M059J (cell line): ENCODE results near the gene CDH16. TPM values are rescaled to one million over a fixed set of nuclear protein-coding genes. Genes with fewer than 3 reads are reported as not detected.

ENCODE experiments used
- DNase-seq: peaks from one replicate; pipeline ENCODE4 v3.0.0-alpha.2; 2012; ENCODE audit warnings: low read depth
- total RNA-seq: library from RNA; depleted of rRNA; stranded (reverse); fragments of >200 nt; shearing (Covaris generic); gene quantifications from 2 replicates; pipeline ENCODE4 v1.2.3, GENCODE V29; 2014

CDH16 gene
- total RNA-seq, 1 experiment from 2014 or later = not detected

DNA sequence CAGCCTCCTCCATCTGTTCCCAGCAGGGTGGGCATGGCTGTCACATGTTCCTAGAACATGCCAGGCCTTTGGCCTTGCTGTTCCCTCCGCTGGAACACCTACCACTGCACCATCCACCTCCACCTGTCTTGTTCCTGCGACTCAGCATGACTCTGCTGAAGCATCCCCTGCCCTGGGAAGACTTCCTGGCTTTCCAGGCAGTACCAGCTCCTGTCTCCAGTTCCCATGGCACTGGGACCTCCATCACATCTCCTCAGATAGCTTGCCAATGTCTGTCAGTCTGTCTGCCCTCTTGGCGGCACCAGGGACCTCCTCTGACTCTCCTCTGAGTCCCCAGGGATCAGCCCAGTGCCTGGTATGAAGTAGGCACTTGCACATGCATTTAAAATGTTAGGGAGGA lies 22.7 kb downstream of the CDH16 start:
- DNase-seq = no peak

DNA sequence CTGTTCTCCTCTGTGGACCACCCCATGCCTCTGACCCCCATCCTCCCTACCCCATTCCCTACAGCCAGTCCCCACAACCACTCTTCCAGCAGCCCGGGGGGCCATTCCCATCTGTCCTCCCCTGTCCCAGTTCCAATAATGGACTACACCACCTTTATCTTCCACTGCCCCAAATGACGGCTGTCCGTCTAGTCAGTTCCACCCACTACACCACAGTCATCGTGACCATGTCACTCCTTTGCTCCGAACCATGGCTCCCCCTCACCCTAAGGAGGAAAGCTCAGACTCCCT lies 23.1 kb downstream of the CDH16 start:
- DNase-seq = no peak

DNA sequence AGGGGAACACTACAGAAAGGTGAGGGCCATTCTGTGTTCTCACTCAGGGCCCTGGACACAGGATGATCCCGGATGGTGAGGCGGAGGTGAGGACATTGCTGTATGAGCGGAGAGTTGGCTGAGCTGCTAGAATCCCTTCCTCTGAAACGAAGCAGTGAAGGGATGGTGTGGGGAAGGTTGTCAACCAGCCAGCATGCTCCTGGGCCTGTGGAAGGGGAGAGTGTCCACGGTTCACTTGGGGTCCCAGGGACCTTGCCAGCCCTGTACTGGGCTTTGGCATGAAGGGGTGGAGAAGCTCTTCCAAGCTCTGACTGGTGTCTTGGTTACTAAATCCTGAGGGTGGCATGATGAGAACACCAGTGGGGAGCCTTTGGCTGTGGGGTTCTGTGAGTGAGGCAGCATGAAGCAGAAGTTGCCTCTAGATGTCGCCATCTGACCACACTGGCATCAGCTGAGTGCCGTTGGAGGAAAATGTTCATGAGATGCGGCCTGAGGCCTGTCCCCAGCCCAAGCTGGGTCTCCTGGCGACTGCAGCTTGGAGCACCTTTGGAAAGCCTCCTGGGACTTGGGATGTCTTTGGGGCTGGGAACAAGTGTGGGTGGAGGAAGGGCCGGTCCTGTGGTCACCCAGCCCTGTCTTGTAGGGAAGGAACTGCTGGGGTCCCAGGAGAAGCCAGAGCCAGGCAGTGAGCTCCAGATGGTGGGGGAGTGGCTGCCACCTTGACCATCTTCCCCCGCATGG lies 23.6 kb downstream of the CDH16 start:
- peak; percentile 82 for DNase-seq

DNA sequence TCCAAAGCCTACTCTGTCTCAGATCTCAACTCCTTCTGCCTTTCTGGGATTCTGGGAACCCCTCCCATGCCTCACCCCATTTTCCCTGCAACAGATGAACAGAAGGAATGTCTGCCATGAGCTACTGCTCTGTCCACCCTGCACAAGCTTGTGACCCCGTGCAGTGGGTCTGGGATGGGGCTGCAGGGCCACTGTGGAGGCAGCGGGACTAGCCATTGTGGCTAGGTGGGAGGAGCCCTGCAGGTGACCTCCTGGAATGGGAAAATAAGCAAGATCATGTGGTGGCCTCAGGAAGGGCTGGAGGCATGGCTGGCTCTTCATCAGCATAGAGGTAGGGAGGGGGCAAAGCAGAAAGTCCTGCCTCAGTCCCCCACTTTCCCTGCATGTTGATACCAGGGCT lies 24.6 kb downstream of the CDH16 start:
- DNase-seq = no peak

DNA sequence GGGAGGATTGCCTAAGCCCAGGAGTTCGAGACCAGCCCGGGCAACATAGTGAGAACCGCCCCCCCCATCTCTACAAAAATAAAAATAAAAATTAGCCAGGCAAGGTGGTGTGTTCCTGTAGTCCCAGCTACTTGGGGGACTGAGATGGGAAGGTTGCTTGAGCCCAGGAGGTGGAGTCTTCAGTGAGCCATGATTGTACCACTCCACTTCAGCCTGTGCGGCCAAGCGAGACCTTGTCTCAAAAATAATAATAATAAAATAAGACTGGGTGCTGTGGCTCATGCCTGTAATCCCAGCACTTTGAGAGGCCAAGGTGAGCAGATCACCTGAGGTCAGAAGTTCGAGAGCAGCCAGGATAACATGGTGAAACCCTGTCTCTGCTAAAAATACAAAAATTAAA lies 26.9 kb downstream of the CDH16 start:
- no peak for DNase-seq

- DNase-seq = no peak
Measured at GRCh38 chr16:66891360-66891759, 27.3 kb downstream of the CDH16 start.

DNA sequence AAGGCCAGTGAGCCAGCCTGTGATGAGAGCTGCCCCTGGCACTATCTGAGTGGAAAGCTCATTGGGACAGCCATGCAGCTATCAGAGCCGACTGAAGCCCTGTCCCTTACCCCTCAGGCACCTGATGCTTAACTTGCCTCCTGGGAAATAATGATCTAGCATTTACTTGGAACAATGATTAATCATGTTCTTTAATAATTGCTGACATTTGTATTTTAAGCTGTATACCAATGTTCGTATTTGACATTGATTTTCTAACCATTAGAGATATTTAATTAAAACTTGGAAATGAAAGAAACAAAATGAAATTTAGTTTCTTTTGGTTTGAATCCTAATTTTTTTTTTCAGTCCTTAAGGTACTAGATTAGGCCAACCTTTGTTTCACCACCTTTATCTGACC lies 27.9 kb downstream of the CDH16 start:
- no peak for DNase-seq

DNA sequence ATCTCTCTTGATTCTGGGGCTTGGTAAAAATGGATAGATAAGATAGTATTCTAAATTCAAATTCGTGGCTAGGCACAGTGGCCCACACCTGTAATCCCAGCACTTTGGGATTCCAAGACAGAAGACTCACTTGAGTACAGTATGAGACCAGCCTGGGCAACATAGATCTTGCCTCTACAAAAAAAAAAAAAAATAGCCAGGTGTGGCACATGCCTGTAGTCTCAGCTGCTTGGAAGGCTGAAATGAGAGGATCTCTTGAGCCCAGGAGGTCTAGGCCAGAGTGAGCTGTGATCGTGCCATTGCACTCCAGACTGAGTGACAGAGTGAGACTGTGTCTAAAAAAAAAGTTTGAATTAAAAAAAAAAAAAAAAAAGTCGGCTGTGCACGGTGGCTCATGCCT lies 29.1 kb downstream of the CDH16 start:
- no peak for DNase-seq

DNA sequence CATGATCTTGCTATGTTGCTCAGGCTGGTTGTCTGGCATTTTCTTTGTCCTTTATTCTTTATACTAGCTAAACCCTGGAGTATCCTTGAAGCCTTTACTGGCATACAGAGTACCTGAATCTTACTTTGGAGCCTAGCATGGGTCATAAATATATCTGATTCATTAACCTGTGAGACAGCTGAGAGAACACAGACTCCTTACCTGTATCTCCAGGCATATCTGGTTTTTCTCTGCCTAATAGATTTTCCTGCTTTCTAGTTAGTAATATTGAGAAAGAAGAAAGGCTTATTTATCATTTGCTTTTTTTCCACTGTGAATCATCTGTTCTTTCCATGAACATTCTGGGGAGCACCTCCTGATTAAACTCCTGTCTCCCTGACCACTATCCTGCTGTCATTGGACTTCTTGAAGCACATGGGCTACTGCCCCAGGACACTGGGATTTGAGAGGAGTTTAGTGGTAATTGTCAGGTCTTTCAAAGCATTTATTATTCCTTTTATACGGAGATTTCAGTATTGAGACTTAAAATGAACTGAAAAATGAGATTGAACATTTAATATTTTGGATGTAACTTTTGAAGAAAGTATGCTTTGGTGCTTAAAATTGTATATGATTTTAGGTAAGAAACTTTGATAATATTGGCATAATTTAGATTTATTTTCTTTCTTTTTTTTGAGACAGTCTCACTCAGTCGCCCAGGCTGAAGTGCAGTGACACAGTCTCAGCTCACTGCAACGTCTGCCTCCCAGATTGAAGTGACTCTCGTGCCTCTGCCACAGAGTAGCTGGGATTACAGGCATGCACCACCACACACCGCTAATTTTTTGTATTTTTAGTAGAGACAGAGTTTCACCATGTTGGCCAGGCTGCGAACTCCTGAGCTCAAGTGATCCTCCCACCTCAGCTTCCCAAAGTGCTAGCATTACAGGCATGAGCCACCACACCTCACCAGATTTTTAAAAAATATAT lies 29.8 kb downstream of the CDH16 start:
- no peak for DNase-seq

DNA sequence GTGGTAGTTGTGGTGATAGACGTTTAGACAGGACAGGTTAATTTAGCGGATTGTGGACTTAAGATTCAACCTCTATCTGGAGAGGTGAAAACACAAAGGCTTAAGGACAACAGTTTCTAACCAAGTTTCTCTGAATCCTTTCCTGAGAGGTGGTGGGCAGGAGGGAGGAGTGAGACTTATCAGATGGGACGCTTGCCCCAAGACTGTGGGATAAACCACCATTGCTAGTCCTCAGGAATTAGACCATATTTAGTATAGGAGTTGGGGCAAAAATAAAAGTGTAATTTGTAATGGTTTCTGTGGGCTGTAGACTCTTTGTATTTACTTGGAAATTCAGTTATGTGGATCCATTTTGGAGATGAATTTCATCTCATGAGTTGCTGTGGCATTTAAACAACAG lies 31.8 kb downstream of the CDH16 start:
- peak; percentile 69 for DNase-seq

- DNase-seq = peak; percentile 43
Measured at GRCh38 chr16:66886321-66886720, 32.4 kb downstream of the CDH16 start.

DNA sequence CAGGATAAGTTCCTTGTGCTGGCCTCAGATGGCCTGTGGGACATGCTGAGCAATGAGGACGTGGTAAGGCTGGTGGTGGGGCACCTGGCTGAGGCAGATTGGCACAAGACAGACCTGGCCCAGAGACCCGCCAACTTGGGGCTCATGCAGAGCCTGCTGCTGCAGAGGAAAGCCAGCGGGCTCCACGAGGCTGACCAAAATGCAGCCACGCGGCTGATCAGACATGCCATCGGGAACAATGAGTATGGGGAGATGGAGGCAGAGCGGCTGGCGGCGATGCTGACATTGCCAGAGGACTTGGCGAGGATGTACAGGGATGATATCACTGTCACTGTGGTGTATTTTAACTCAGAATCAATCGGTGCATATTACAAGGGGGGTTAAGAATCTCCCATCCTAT lies 33.2 kb downstream of the CDH16 start:
- DNase-seq = no peak

- no peak for DNase-seq
Measured at GRCh38 chr16:66882702-66883101, 36.0 kb downstream of the CDH16 start.

GRCh38 chr16:66881964-66882508 lies 36.6 kb downstream of the CDH16 start:
- DNase-seq = no peak

DNA sequence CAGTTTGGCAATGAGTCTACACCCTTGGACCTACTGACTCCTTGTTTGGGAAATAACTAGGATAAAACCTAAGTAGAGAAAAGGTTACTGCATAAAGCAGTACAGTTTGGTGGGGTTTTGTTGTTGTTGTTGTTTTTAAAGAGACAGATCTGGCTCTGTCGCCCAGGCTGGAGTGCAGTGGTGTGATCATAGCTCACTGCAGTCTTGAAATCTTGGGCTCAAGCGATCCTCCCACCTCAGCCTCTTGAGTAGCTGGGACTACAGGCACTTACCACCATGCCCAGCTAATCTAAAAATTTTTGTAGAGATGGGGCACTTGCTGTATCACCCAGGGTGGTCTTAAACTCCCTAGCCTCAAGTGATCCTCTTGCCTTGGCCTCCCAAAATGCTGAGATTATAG lies 37.1 kb downstream of the CDH16 start:
- DNase-seq = no peak

DNA sequence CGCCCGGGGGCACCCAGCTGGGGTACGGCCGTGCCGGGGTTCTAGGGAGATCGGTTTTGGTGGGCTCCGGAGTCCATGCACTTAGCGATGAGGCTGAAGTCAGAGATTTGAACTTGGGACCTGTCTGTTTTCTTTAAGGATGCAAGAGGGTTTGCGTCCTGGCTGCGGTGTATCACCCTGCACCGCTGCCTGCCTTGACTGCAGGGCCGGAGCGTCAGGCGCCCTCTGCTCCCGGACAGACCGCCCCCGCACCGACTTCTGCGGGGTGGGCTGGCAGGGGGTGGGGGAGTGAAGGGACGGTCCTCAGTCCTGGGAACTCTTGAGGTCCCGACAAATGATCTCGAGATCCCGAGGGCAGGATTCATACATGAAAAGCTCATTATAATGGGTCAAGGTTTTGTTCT lies 37.7 kb downstream of the CDH16 start:
- no peak for DNase-seq

DNA sequence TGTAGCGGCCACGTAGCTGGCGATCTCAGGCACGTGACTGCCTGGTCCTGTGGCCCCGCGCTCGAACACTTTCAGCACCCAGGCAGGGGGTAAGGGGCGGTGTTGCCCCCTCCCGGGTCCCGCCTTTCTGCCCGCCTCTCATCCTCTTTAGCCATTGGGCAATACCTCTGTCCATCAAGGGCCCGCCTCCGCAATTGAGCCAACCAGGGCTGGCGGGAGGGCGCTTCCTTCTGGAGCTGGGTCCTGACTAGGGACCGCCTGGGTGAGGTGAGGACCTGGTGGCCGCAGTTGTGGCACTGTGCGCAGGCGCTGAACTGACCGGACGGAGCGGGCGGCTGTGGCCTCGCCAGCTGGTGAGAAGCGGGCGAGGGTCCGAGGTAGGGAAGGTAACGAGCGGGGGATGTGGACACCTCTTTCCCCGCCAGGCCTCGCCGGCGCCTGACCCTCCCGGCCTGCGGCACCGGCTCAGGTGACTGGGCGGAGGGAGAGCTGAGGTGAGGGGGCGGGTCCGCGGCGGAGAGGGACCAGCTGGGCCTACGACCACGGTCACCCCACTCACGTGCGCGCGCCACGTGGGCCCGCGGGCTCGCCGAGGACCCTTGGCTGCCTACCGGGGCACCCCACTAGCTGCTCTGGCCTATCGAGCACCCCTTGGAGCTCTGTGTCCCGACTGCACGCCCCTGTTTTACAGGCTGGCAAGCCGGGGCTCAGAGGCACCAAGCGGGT lies 38.2 kb downstream of the CDH16 start, which contains the start of gene PDP2:
PDP2 (plus strand) TSS at position 228 of the 726 bp plus-strand sequence. CDS start 3,770 bp downstream, outside the sequence.
- DNase-seq = peak; percentile 95

DNA sequence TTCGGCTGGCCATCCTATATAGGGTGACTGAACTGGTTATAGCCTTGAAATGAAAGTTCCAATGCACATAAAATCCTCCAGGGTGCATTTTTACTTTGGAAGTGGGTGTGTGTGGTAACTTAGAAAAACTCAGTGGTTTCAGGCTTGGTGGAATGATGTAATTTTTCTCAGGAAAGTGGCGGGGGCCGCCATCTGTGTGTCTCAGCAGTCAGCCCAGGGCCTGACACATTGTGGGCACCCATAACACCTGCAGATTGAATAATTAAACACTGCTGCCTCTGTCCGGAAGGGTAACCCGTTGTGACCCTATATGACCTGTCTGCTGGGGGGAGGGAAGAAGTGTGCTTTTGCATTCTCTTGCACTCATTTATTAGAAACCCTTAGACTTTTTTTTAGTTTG lies 40.6 kb downstream of the CDH16 start:
- peak; percentile 48 for DNase-seq

- peak; percentile 83 for DNase-seq
Measured at GRCh38 chr16:66874079-66874775, 44.5 kb downstream of the CDH16 start.

- no peak for DNase-seq
Measured at GRCh38 chr16:66873685-66874055, 45.0 kb downstream of the CDH16 start.

GRCh38 chr16:66872943-66873684 lies 45.6 kb downstream of the CDH16 start:
- DNase-seq = peak; percentile 100
